ENCODE results near the gene SECISBP2. TPM values are rescaled to one million over a fixed set of nuclear protein-coding genes. Genes with fewer than 3 reads are reported as not detected.

SECISBP2 gene
- total and polyA plus RNA-seq, 9 donors = 31.2 to 87.6 (median 51.1) TPM

- Histone ChIP-seq H3K4me3 (no peak overlapping the region), H3K36me3 (no peaks in the 10 kb centered on the region), H3K4me1 (ENCODE audit: insufficient read depth) (peaks cover 7% of the 10 kb centered on the region), H3K9me3 (no peaks in the 10 kb centered on the region), H3K27ac (no peak overlapping the region), H3K27me3 (no peaks in the 10 kb centered on the region)
- 87 to 90% (median 90%) methylated on average over 8 of the region's 8 CpGs for WGBS, 3 donors
- DNase-seq = no peak
- intact Hi-C loops (cut with DNase I) = loop anchor here in 2 of 4 donors (10.0 kb wide), 2 partner anchors 47 to 217 kb away; no protein-coding TSS in a partner anchor
- TF ChIP-seq POLR2A (IDR thresholded peaks at IDR 0.05) = no peak
- no peak for TF ChIP-seq EP300 (IDR thresholded peaks at IDR 0.05)
- no peak for TF ChIP-seq CTCF (IDR thresholded peaks at IDR 0.05)
These were observed 9.8 kb downstream of the SECISBP2 start for GRCh38 chr9:89328064-89328463.

- H3K4me1 ChIP-seq (ENCODE audit: insufficient read depth) = peaks cover under 1% of the 10 kb centered on the region
- no peak for DNase-seq
- no peaks in the 10 kb centered on the region for H3K36me3 ChIP-seq
- intact Hi-C loops (cut with DNase I) = loop anchor here in 2 of 4 donors (10.0 kb wide), 2 partner anchors 45 to 215 kb away; no protein-coding TSS in a partner anchor
- no peaks in the 10 kb centered on the region for H3K27me3 ChIP-seq
- H3K4me3 ChIP-seq = no peak overlapping the region
- no peak overlapping the region for H3K27ac ChIP-seq
- no peak for TF ChIP-seq CTCF (IDR thresholded peaks at IDR 0.05)
- TF ChIP-seq EP300 (IDR thresholded peaks at IDR 0.05) = no peak
- no peak for TF ChIP-seq POLR2A (IDR thresholded peaks at IDR 0.05)
- no peaks in the 10 kb centered on the region for H3K9me3 ChIP-seq
These were observed 11.6 kb downstream of the SECISBP2 start for GRCh38 chr9:89329917-89330316.

GRCh38 chr9:89330513-89330912 is 12.2 kb downstream of the SECISBP2 start:
- Histone ChIP-seq H3K4me1 (ENCODE audit: insufficient read depth) (no peaks in the 10 kb centered on the region), H3K4me3 (no peak overlapping the region), H3K9me3 (no peaks in the 10 kb centered on the region), H3K27me3 (no peaks in the 10 kb centered on the region), H3K36me3 (no peaks in the 10 kb centered on the region), H3K27ac (no peak overlapping the region)
- DNase-seq = no peak
- intact Hi-C loops (cut with DNase I) = no loop called here
- no peak for TF ChIP-seq POLR2A (IDR thresholded peaks at IDR 0.05)
- TF ChIP-seq EP300 (IDR thresholded peaks at IDR 0.05) = no peak
- no peak for TF ChIP-seq CTCF (IDR thresholded peaks at IDR 0.05)
- WGBS, 3 donors = 85 to 92% (median 91%) methylated on average over 7 of the region's 7 CpGs

GRCh38 chr9:89339807-89340206 is 21.5 kb downstream of the SECISBP2 start:
- DNase-seq = no peak
- Histone ChIP-seq H3K4me3 (no peak overlapping the region), H3K9me3 (no peaks in the 10 kb centered on the region), H3K27me3 (no peaks in the 10 kb centered on the region), H3K27ac (no peak overlapping the region), H3K4me1 (ENCODE audit: insufficient read depth) (no peaks in the 10 kb centered on the region), H3K36me3 (no peaks in the 10 kb centered on the region)
- TF ChIP-seq POLR2A (IDR thresholded peaks at IDR 0.05) (no peak), CTCF (IDR thresholded peaks at IDR 0.05) (no peak), EP300 (IDR thresholded peaks at IDR 0.05) (no peak)
- intact Hi-C loops (cut with DNase I) = no loop called here
- 91 to 94% (median 93%) methylated on average over 2 of the region's 2 CpGs for WGBS, 3 donors

All from ovary (tissue), 9 donors.